HepG2 (cell line): ENCODE data around the gene GP9.

Source experiments
- ATF6 ChIP-seq: sonication (generic); formaldehyde crosslinking; conservative IDR thresholded peaks from 2 replicates; pipeline ENCODE4 v1.4.0; 2020; ENCODE audit warnings: missing genetic modification reagents
- CHD4 ChIP-seq: fragments of 200-600 bp; sonication (generic); IDR thresholded peaks from 2 replicates; pipeline ENCODE4 v1.7.0; 2017; ENCODE audit warnings: mild to moderate bottlenecking, low read length, borderline replicate concordance
- HCFC1 ChIP-seq: fragments of 150-350 bp; IDR thresholded peaks from 2 replicates; pipeline ENCODE4 v1.6.1; 2014; ENCODE audit warnings: low read depth, low read length
- POLR2A ChIP-seq, 2 experiments: IDR thresholded peaks; 2 replicates each; pipeline ENCODE4 v1.6.1; 2011; ENCODE audit warnings: low read depth in 2 of 2, low read length in 2 of 2, mild to moderate bottlenecking in 1 of 2, moderate library complexity in 1 of 2; ENCODE audit not compliant: insufficient read depth in 1 of 2
- POLR2AphosphoS5 ChIP-seq: IDR thresholded peaks from 2 replicates; pipeline ENCODE4 v1.6.1; 2012; ENCODE audit warnings: low read depth, low read length
- RELA ChIP-seq: sonication (generic); formaldehyde crosslinking; IDR thresholded peaks from 2 replicates; pipeline ENCODE4 v1.4.0; 2020; ENCODE audit warnings: missing genetic modification reagents
- TFE3 ChIP-seq: IDR thresholded peaks from 2 replicates; pipeline ENCODE4 v1.6.1; 2016
- ZBTB46 ChIP-seq: sonication (generic); formaldehyde crosslinking; IDR thresholded peaks from 2 replicates; pipeline ENCODE4 v1.4.0; 2020; ENCODE audit warnings: mild to moderate bottlenecking, missing genetic modification reagents, borderline replicate concordance
- ZNF12 ChIP-seq: sonication (generic); formaldehyde crosslinking; IDR thresholded peaks from 2 replicates; pipeline ENCODE4 v1.5.0; 2020; ENCODE audit warnings: missing genetic modification reagents
- ZNF180 ChIP-seq: sonication (generic); formaldehyde crosslinking; IDR thresholded peaks from 2 replicates; pipeline ENCODE4 v1.4.0; 2020; ENCODE audit warnings: low read depth, missing genetic modification reagents, borderline replicate concordance
- TF ChIP-seq, protein P1 (sequence below): sonication (generic); formaldehyde crosslinking; IDR thresholded peaks from 2 replicates; pipeline ENCODE4 v1.5.0; 2020; ENCODE audit warnings: mild to moderate bottlenecking, missing genetic modification reagents, moderate library complexity
- TF ChIP-seq, protein P2 (sequence below): IDR thresholded peaks from 2 replicates; pipeline ENCODE4 v1.6.1; 2012; ENCODE audit warnings: low read depth, low read length, improper control_type of control experiment
- TF ChIP-seq, protein P3 (sequence below): sonication (generic); formaldehyde crosslinking; IDR thresholded peaks from 2 replicates; pipeline ENCODE4 v1.5.1; 2020; ENCODE audit warnings: missing genetic modification reagents, mild to moderate bottlenecking, borderline replicate concordance

GRCh38 chr3:129025691-129026435, 34.7 kb upstream of the GP9 start:
- TF ChIP-seq POLR2A (IDR thresholded peaks at IDR 0.05; ENCODE audit: insufficient read depth in 1 of 2, low read depth in 2 of 2, low read length in 2 of 2) (no peak), RELA (CRISPR knock-in tag) (no peak), ZNF12 (CRISPR knock-in tag) (no peak), TFE3 (CRISPR knock-in tag) (no peak), POLR2AphosphoS5 (no peak), ATF6 (CRISPR knock-in tag) (no peak), ZNF180 (CRISPR knock-in tag) (no peak), CHD4 (no peak), HCFC1 (no peak), ZBTB46 (CRISPR knock-in tag) (no peak)
- TF ChIP-seq, protein P1, sequence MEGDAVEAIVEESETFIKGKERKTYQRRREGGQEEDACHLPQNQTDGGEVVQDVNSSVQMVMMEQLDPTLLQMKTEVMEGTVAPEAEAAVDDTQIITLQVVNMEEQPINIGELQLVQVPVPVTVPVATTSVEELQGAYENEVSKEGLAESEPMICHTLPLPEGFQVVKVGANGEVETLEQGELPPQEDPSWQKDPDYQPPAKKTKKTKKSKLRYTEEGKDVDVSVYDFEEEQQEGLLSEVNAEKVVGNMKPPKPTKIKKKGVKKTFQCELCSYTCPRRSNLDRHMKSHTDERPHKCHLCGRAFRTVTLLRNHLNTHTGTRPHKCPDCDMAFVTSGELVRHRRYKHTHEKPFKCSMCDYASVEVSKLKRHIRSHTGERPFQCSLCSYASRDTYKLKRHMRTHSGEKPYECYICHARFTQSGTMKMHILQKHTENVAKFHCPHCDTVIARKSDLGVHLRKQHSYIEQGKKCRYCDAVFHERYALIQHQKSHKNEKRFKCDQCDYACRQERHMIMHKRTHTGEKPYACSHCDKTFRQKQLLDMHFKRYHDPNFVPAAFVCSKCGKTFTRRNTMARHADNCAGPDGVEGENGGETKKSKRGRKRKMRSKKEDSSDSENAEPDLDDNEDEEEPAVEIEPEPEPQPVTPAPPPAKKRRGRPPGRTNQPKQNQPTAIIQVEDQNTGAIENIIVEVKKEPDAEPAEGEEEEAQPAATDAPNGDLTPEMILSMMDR (CRISPR knock-in tag), result no peak
- TF ChIP-seq, protein P2, sequence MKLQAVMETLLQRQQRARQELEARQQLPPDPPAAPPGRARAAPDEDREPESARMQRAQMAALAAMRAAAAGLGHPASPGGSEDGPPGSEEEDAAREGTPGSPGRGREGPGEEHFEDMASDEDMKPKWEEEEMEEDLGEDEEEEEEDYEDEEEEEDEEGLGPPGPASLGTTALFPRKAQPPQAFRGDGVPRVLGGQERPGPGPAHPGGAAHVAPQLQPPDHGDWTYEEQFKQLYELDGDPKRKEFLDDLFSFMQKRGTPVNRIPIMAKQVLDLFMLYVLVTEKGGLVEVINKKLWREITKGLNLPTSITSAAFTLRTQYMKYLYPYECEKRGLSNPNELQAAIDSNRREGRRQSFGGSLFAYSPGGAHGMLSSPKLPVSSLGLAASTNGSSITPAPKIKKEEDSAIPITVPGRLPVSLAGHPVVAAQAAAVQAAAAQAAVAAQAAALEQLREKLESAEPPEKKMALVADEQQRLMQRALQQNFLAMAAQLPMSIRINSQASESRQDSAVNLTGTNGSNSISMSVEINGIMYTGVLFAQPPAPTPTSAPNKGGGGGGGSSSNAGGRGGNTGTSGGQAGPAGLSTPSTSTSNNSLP, result no peak
- TF ChIP-seq, protein P3, sequence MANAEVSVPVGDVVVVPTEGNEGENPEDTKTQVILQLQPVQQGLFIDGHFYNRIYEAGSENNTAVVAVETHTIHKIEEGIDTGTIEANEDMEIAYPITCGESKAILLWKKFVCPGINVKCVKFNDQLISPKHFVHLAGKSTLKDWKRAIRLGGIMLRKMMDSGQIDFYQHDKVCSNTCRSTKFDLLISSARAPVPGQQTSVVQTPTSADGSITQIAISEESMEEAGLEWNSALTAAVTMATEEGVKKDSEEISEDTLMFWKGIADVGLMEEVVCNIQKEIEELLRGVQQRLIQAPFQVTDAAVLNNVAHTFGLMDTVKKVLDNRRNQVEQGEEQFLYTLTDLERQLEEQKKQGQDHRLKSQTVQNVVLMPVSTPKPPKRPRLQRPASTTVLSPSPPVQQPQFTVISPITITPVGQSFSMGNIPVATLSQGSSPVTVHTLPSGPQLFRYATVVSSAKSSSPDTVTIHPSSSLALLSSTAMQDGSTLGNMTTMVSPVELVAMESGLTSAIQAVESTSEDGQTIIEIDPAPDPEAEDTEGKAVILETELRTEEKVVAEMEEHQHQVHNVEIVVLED (CRISPR knock-in tag), result no peak
